Upper lobe of left lung (tissue), 6 donors: ENCODE measurements around the gene DLG2. TPM values are rescaled to one million over a fixed set of nuclear protein-coding genes. Genes with fewer than 3 reads are reported as not detected.

Source experiments
- ATAC-seq, 2 donors: fragments of 200-7000 bp; cut with Tn5 transposase; one replicate each; pipeline ENCODE4 v1.9.1; 2022; ENCODE audit warnings: mild to moderate bottlenecking in 2 of 2, moderate library complexity in 2 of 2; ENCODE audit not compliant: low FRiP score in 2 of 2
- DNase-seq, 2 donors: peaks; one replicate each; pipeline ENCODE4 v3.0.0-alpha.2; 2019 to 2020
- H3K27ac ChIP-seq, 4 donors: fragments of 200-600 bp; sonication (generic); one replicate each; pipeline ENCODE4 v1.5.1; 2016 to 2019
- H3K27me3 ChIP-seq, 4 donors: fragments of 200-600 bp; sonication (generic); one replicate each; pipeline ENCODE4 v1.5.1; 2017 to 2019
- H3K36me3 ChIP-seq, 4 donors: fragments of 200-600 bp; sonication (generic); one replicate each; pipeline ENCODE4 v1.5.1; 2016 to 2019
- H3K4me1 ChIP-seq, 4 donors: fragments of 200-600 bp; sonication (generic); one replicate each; pipeline ENCODE4 v1.5.1; 2018 to 2019
- H3K4me3 ChIP-seq, 4 donors: fragments of 200-600 bp; sonication (generic); one replicate each; pipeline ENCODE4 v1.5.1; 2017 to 2019; ENCODE audit warnings: mild to moderate bottlenecking in 2 of 4, moderate library complexity in 1 of 4
- H3K9me3 ChIP-seq, 4 donors: fragments of 200-600 bp; sonication (generic); one replicate each; pipeline ENCODE4 v1.5.1; 2018 to 2019
- CTCF ChIP-seq, 6 experiments: fragments of 450-650 bp in 4 of 6; fragments of 200-600 bp in 2 of 6; sonication (generic) in 2 of 6; IDR thresholded peaks; one replicate each; pipeline ENCODE4 v1.5.1; 2016 to 2019; ENCODE audit warnings: antibody characterized with exemption in 6 of 6
- EP300 ChIP-seq, 4 donors: sonication (generic); formaldehyde crosslinking; IDR thresholded peaks; one replicate each; pipeline ENCODE4 v1.5.1; 2017; ENCODE audit warnings: antibody characterized with exemption in 4 of 4, control low read depth in 2 of 4
- POLR2A ChIP-seq, 4 donors: fragments of 450-650 bp; IDR thresholded peaks; one replicate each; pipeline ENCODE4 v1.5.1; 2016 to 2017; ENCODE audit warnings: antibody characterized with exemption in 4 of 4, mild to moderate bottlenecking in 2 of 4
- POLR2AphosphoS5 ChIP-seq, 2 donors: sonication (generic); formaldehyde crosslinking; IDR thresholded peaks; one replicate each; pipeline ENCODE4 v1.5.1; 2017; ENCODE audit warnings: antibody characterized with exemption in 2 of 2
- WGBS, 2 donors: methylation state at CpG; one replicate each; pipeline ENCODE4 v1.1.5; 2017 to 2018; 5-methylcytosine and 5-hydroxymethylcytosine counted together
- total RNA-seq, 6 donors: library from RNA; depleted of rRNA in 4 of 6; stranded (reverse); fragments of >200 nt in 4 of 6; gene quantifications; one replicate each; pipeline versions ENCODE4 v1.1.0 to v1.2.1, GENCODE V29; 2016 to 2021
- donor health status: DM: no; HTN: no; CAD: no; lungs with moderate emphysema.
- donor health status: DM: no; HTN: yes; CAD: no; lungs with severe emphysema.

The DLG2 gene
- total RNA-seq, 6 donors from 2014 or later: 3.4 to 37.7 (median 9.1) TPM

- TF ChIP-seq POLR2AphosphoS5 (IDR thresholded peaks at IDR 0.05) (no peak), POLR2A (IDR thresholded peaks at IDR 0.05) (no peak), CTCF (IDR thresholded peaks at IDR 0.05) (no peak), EP300 (IDR thresholded peaks at IDR 0.05) (no peak)
- DNase-seq: no peak
Observed at GRCh38 chr11:83759148-83759547, 1868.0 kb downstream of the DLG2 start.

GRCh38 chr11:83751041-83751440, 1876.1 kb downstream of the DLG2 start:
- H3K27me3 ChIP-seq: no peaks in the 10 kb centered on the region

More at GRCh38 chr11:83759148-83759547, 1868.0 kb downstream of the DLG2 start:
- Histone ChIP-seq H3K27ac (no peak overlapping the region), H3K9me3 (no peaks in the 10 kb centered on the region), H3K27me3 (no peaks in the 10 kb centered on the region), H3K4me1 (no peaks in the 10 kb centered on the region), H3K4me3 (no peak overlapping the region), H3K36me3 (no peaks in the 10 kb centered on the region)
- 66 to 73% methylated on average over 4 of the region's 4 CpGs for WGBS, 2 donors
- no peak for ATAC-seq

GRCh38 chr11:83746921-83747585, 1880.1 kb downstream of the DLG2 start:
- DNase-seq (no peak), ATAC-seq (no peak)
- H3K27me3 ChIP-seq: no peaks in the 10 kb centered on the region
- H3K27ac ChIP-seq: no peak overlapping the region
- H3K4me1 ChIP-seq: no peaks in the 10 kb centered on the region
- H3K9me3 ChIP-seq: peaks cover 0 to 8% (median 2%) of the 10 kb centered on the region in 4 donors
- no peak overlapping the region for H3K4me3 ChIP-seq
- TF ChIP-seq POLR2A (IDR thresholded peaks at IDR 0.05) (no peak), CTCF (IDR thresholded peaks at IDR 0.05) (no peak)
- no peaks in the 10 kb centered on the region for H3K36me3 ChIP-seq
- WGBS, 2 donors: 87 to 91% methylated on average over 4 of the region's 4 CpGs

More at GRCh38 chr11:83751041-83751440, 1876.1 kb downstream of the DLG2 start:
- H3K4me1 ChIP-seq: no peaks in the 10 kb centered on the region
- WGBS, 2 donors: 68 to 74% methylated on average over 1 of the region's 1 CpG
- no peak for ATAC-seq
- TF ChIP-seq POLR2AphosphoS5 (IDR thresholded peaks at IDR 0.05) (no peak), CTCF (IDR thresholded peaks at IDR 0.05) (no peak), POLR2A (IDR thresholded peaks at IDR 0.05) (no peak), EP300 (IDR thresholded peaks at IDR 0.05) (no peak)
- DNase-seq: no peak
- no peak overlapping the region for H3K27ac ChIP-seq
- H3K4me3 ChIP-seq: no peak overlapping the region
- H3K36me3 ChIP-seq: no peaks in the 10 kb centered on the region
- H3K9me3 ChIP-seq: no peaks in the 10 kb centered on the region

GRCh38 chr11:83744620-83745192, 1882.4 kb downstream of the DLG2 start:
- ATAC-seq: no peak
- Histone ChIP-seq H3K27ac (no peak overlapping the region), H3K36me3 (no peaks in the 10 kb centered on the region), H3K27me3 (no peaks in the 10 kb centered on the region), H3K9me3 (peaks cover 0 to 8% (median 2%) of the 10 kb centered on the region in 4 donors), H3K4me1 (no peaks in the 10 kb centered on the region), H3K4me3 (no peak overlapping the region)
- DNase-seq: no peak
- TF ChIP-seq CTCF (IDR thresholded peaks at IDR 0.05): no peak
- TF ChIP-seq EP300 (IDR thresholded peaks at IDR 0.05): no peak
- TF ChIP-seq POLR2AphosphoS5 (IDR thresholded peaks at IDR 0.05): no peak
- no peak for TF ChIP-seq POLR2A (IDR thresholded peaks at IDR 0.05)
- 79 to 85% methylated on average over 6 of the region's 6 CpGs for WGBS, 2 donors

GRCh38 chr11:83736684-83737083, 1890.5 kb downstream of the DLG2 start:
- no peaks in the 10 kb centered on the region for H3K36me3 ChIP-seq
- H3K4me1 ChIP-seq: no peaks in the 10 kb centered on the region
- ATAC-seq (no peak), DNase-seq (no peak)
- no peaks in the 10 kb centered on the region for H3K27me3 ChIP-seq
- no peak overlapping the region for H3K27ac ChIP-seq
- no peak for TF ChIP-seq CTCF (IDR thresholded peaks at IDR 0.05)
- TF ChIP-seq POLR2AphosphoS5 (IDR thresholded peaks at IDR 0.05): no peak
- TF ChIP-seq POLR2A (IDR thresholded peaks at IDR 0.05): no peak
- no peak for TF ChIP-seq EP300 (IDR thresholded peaks at IDR 0.05)
- no peaks in the 10 kb centered on the region for H3K9me3 ChIP-seq
- H3K4me3 ChIP-seq: no peak overlapping the region
